Astrocyte of the cerebellum (primary cell): Measurements from ENCODE around the gene ARSB.
"Not testable (repeated sequence)": the region's sequence is repeated elsewhere in the genome, so short reads cannot be mapped to it uniquely, and the experiment has no call there.

Experiments
- DNase-seq: peaks from one replicate; pipeline ENCODE4 v3.0.0-alpha.2; 2011; ENCODE audit warnings: low read depth
- H3K4me3 ChIP-seq: 2 replicates; pipeline ENCODE4 v1.5.1; 2011; ENCODE audit warnings: mild to moderate bottlenecking, low read depth, low read length, moderate library complexity
- CTCF ChIP-seq: IDR thresholded peaks from 2 replicates; pipeline ENCODE4 v1.5.1; 2012; ENCODE audit warnings: low read length, low read depth, moderate library complexity, mild to moderate bottlenecking; ENCODE audit errors: missing control alignments
- in situ Hi-C: cut with HindIII; loops from 2 replicates; pipeline ENCODE4 v1.10.0; 2017; ENCODE audit warnings: low sequenced_read_pairs

ARSB gene

GRCh38 chr5:78763659-78764189, 221.4 kb downstream of the ARSB start:
- no peak for TF ChIP-seq CTCF
- no peak for DNase-seq
- in situ Hi-C loops, result no loop called here
- H3K4me3 ChIP-seq, result no peak overlapping the region

DNA sequence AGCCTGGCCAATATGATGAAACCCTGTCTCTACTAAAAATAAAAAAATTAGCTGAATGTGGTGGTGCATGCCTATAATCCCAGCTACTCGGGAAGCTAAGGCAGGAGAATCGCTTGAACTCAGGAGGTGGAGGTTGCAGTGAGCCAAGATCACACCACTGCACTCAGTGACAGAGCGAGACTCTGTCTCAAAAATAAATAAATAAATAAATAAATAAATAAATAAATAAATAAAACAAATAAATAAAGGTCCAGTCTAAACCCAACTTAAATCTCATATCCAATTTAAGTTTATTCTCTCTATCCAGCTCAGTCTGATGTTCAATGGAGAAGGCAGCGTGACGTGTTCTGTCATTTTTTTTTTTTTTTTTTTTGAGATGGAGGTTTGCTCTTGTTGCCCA, 222.4 kb downstream of the ARSB start:
- DNase-seq, H3K4me3 ChIP-seq, in situ Hi-C loops: not testable (repeated sequence)

GRCh38 chr5:78761840-78762239, 223.3 kb downstream of the ARSB start:
- H3K4me3 ChIP-seq, result no peak overlapping the region
- no peak for TF ChIP-seq CTCF
- no peak for DNase-seq
- in situ Hi-C loops, result no loop called here

- TF ChIP-seq CTCF, result peak; percentile 24
- in situ Hi-C loops, result no loop called here
- H3K4me3 ChIP-seq, result no peak overlapping the region
- DNase-seq, result no peak
Observed at GRCh38 chr5:78760770-78761169, 224.3 kb downstream of the ARSB start.

GRCh38 chr5:78760366-78760765, 224.7 kb downstream of the ARSB start:
- DNase-seq, result no peak
- TF ChIP-seq CTCF, result no peak
- in situ Hi-C loops, result no loop called here
- H3K4me3 ChIP-seq, result no peak overlapping the region

GRCh38 chr5:78758169-78758839, 226.8 kb downstream of the ARSB start:
- DNase-seq, result no peak
- no peak for TF ChIP-seq CTCF
- in situ Hi-C loops, result no loop called here
- no peak overlapping the region for H3K4me3 ChIP-seq

GRCh38 chr5:78757269-78758053, 227.6 kb downstream of the ARSB start:
- H3K4me3 ChIP-seq, result no peak overlapping the region
- peak; percentile 48 for DNase-seq
- TF ChIP-seq CTCF, result no peak
- in situ Hi-C loops, result no loop called here
